ENCODE measurements around the gene DCLRE1B.

Gene DCLRE1B

DNA sequence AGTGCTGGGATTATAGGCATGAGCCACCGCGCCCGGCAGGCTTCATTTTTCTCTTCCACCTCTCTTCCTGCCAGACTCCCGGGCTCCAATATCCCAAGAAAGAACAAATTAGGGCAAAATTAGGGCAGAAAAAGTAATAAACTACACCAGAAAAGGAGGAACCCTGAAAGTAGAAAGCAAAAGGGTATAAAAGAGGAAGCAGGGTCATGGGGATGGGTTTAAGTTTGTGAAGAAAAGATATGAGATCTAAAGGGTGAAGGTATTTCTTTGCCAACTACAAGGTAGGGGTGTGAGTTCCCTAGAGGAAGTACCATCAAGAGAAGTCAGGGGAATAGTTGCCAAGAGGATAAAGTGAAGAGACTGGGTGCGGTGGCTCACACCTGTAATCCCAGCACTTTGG, 43.5 kb upstream of the DCLRE1B start:
- ATAC-seq: no peak
- no peak for TF ChIP-seq ZNF8 (CRISPR knock-in tag; IDR thresholded peaks at IDR 0.05)
- no peak for TF ChIP-seq ZNF565 (CRISPR knock-in tag; conservative IDR thresholded peaks at IDR 0.05; ENCODE audit: low read depth)
- TF ChIP-seq, protein P1, sequence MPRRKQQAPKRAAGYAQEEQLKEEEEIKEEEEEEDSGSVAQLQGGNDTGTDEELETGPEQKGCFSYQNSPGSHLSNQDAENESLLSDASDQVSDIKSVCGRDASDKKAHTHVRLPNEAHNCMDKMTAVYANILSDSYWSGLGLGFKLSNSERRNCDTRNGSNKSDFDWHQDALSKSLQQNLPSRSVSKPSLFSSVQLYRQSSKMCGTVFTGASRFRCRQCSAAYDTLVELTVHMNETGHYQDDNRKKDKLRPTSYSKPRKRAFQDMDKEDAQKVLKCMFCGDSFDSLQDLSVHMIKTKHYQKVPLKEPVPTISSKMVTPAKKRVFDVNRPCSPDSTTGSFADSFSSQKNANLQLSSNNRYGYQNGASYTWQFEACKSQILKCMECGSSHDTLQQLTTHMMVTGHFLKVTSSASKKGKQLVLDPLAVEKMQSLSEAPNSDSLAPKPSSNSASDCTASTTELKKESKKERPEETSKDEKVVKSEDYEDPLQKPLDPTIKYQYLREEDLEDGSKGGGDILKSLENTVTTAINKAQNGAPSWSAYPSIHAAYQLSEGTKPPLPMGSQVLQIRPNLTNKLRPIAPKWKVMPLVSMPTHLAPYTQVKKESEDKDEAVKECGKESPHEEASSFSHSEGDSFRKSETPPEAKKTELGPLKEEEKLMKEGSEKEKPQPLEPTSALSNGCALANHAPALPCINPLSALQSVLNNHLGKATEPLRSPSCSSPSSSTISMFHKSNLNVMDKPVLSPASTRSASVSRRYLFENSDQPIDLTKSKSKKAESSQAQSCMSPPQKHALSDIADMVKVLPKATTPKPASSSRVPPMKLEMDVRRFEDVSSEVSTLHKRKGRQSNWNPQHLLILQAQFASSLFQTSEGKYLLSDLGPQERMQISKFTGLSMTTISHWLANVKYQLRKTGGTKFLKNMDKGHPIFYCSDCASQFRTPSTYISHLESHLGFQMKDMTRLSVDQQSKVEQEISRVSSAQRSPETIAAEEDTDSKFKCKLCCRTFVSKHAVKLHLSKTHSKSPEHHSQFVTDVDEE (CRISPR knock-in tag; IDR thresholded peaks at IDR 0.05): no peak
- no peak for TF ChIP-seq GLIS3 (CRISPR knock-in tag; IDR thresholded peaks at IDR 0.05)
- no peak for TF ChIP-seq ZC3H10 (CRISPR knock-in tag; IDR thresholded peaks at IDR 0.05)
- TF ChIP-seq ESRRG (CRISPR knock-in tag; IDR thresholded peaks at IDR 0.05): no peak
- no peak for TF ChIP-seq ZFP3 (CRISPR knock-in tag; IDR thresholded peaks at IDR 0.05)
- TF ChIP-seq TOX (CRISPR knock-in tag; IDR thresholded peaks at IDR 0.05; ENCODE audit: borderline replicate concordance): no peak
- TF ChIP-seq CREB5 (CRISPR knock-in tag; IDR thresholded peaks at IDR 0.05; ENCODE audit: low read depth): no peak
- no peak for TF ChIP-seq ZFP30 (CRISPR knock-in tag; IDR thresholded peaks at IDR 0.05)
- no peak for TF ChIP-seq CSDC2 (CRISPR knock-in tag; IDR thresholded peaks at IDR 0.05)
- TF ChIP-seq ARNTL (CRISPR knock-in tag; IDR thresholded peaks at IDR 0.05; ENCODE audit: borderline replicate concordance, low read depth): no peak
- TF ChIP-seq RARB (CRISPR knock-in tag; IDR thresholded peaks at IDR 0.05): no peak
- TF ChIP-seq PPARA (CRISPR knock-in tag; IDR thresholded peaks at IDR 0.05; ENCODE audit: borderline replicate concordance): no peak
- no peak for TF ChIP-seq ZNF70 (CRISPR knock-in tag; IDR thresholded peaks at IDR 0.05)
- TF ChIP-seq BACH2 (CRISPR knock-in tag; IDR thresholded peaks at IDR 0.05; ENCODE audit: borderline replicate concordance): no peak
- TF ChIP-seq TCF4 (CRISPR knock-in tag; IDR thresholded peaks at IDR 0.05; ENCODE audit: borderline replicate concordance): no peak
- no peak for TF ChIP-seq ISL1 (CRISPR knock-in tag; IDR thresholded peaks at IDR 0.05)

DNA sequence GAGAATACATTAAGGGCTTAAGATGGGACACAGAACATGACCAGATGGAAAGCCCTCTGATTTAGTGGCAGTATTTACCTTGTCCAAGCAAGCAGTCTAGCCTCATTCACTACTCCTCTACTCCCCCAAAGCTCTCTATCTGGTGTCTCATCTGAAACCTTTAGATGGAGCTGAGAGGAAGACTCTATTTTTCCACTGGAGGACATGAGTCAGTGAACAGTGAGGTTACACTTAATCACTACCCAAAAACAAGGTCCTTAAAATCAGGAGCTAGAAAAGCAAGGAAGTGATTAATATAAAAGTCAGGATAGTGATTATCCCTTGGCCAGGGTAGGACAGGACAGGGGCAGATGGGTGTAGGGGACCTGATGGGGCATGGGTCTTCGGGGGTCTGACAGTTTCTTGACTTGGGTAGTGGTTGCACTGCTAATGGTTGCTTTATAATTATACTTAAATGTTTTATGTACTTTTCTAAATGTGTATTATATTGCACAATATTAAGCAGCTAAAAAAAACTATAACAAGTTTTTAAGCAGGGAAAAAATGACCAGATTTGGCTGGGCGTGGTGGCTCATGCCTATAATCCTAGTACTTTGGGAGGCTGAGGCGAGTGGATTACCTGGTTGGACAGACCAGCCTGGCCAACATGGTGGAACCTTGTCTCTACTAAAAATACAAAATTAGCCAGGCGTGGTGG, 36.6 kb upstream of the DCLRE1B start:
- no peak for TF ChIP-seq OSR1 (CRISPR knock-in tag; IDR thresholded peaks at IDR 0.05)
- ATAC-seq: no peak

DNA sequence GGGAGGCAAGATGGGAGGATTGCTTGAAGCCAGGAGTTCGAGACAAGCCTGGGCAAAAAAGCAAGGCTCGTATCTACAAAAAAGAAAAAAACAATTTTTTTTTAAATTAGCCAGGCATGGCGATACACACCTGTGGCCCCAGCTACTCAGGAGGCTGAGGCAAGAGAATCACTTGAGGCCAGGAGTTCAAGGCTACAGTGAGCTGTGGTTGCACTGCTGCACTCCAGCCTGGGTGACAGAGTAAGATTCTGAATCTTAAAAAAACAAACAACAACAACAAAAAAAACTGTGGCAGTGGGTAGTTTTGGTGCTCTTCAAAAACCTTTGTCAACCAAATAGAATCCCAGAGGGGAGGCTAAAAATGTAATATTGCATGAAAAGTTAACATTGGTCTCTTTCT, 34.3 kb upstream of the DCLRE1B start:
- TF ChIP-seq ZFP30 (CRISPR knock-in tag; IDR thresholded peaks at IDR 0.05): no peak
- TF ChIP-seq ESRRG (CRISPR knock-in tag; IDR thresholded peaks at IDR 0.05): no peak
- no peak for TF ChIP-seq PPARA (CRISPR knock-in tag; IDR thresholded peaks at IDR 0.05; ENCODE audit: borderline replicate concordance)
- no peak for TF ChIP-seq ZNF8 (CRISPR knock-in tag; IDR thresholded peaks at IDR 0.05)
- no peak for ATAC-seq

- TF ChIP-seq ZC3H10 (CRISPR knock-in tag; IDR thresholded peaks at IDR 0.05) (no peak), CREB5 (CRISPR knock-in tag; IDR thresholded peaks at IDR 0.05; ENCODE audit: low read depth) (no peak), GLIS3 (CRISPR knock-in tag; IDR thresholded peaks at IDR 0.05) (no peak), TOX (CRISPR knock-in tag; IDR thresholded peaks at IDR 0.05; ENCODE audit: borderline replicate concordance) (no peak), BACH2 (CRISPR knock-in tag; IDR thresholded peaks at IDR 0.05; ENCODE audit: borderline replicate concordance) (no peak), ZNF8 (CRISPR knock-in tag; IDR thresholded peaks at IDR 0.05) (no peak), CSRNP3 (CRISPR knock-in tag; IDR thresholded peaks at IDR 0.05) (no peak), RARB (CRISPR knock-in tag; IDR thresholded peaks at IDR 0.05) (no peak), ZNF70 (CRISPR knock-in tag; IDR thresholded peaks at IDR 0.05) (no peak)
- TF ChIP-seq, protein P1 (CRISPR knock-in tag; IDR thresholded peaks at IDR 0.05): no peak
- ATAC-seq: no peak; the same call in 2 of the 3 replicates
These were observed 33.5 kb upstream of the DCLRE1B start, which contains the start of gene PTPN22 for GRCh38 chr1:113871597-113872113. Gene PTPN22, minus strand, starts transcription at chr1:113871712.

Measured in SK-N-SH treated with all-trans-retinoic acid at 6 μM for 48 hours (cell line).